Lung (tissue), 12 donors: ENCODE measurements around the gene MGAT4D. TPM values are rescaled to one million over a fixed set of nuclear protein-coding genes. Genes with fewer than 3 reads are reported as not detected.
A peak's percentile ranks its signal among the peaks of the same experiment; 100 is the strongest.

Source experiments
- ATAC-seq: fragments of 200-7000 bp; cut with Tn5 transposase; one replicate; pipeline ENCODE4 v1.9.1; 2020; ENCODE audit warnings: moderate number of reproducible peaks; ENCODE audit not compliant: insufficient read depth, low FRiP score
- DNase-seq, 3 donors: peaks; one replicate each; pipeline ENCODE4 v3.0.0-alpha.2; 2013 to 2017
- H3K27ac ChIP-seq, 2 donors: one replicate each; pipeline ENCODE4 v1.5.1; 2013; ENCODE audit warnings: mild to moderate bottlenecking in 2 of 2, moderate library complexity in 2 of 2, control low read depth in 1 of 2, inconsistent platforms in 1 of 2, low read depth in 1 of 2, low read length in 1 of 2
- H3K27me3 ChIP-seq, 3 donors: one replicate each; pipeline ENCODE4 v1.5.1; 2013; ENCODE audit warnings: low read length in 2 of 3; ENCODE audit not compliant: control insufficient read depth in 3 of 3, insufficient read depth in 3 of 3
- H3K36me3 ChIP-seq, 4 donors: one replicate each; pipeline ENCODE4 v1.5.1; 2013; ENCODE audit warnings: low read length in 4 of 4, mild to moderate bottlenecking in 1 of 4, moderate library complexity in 1 of 4; ENCODE audit not compliant: control insufficient read depth in 4 of 4, insufficient read depth in 4 of 4
- H3K4me1 ChIP-seq, 5 donors: one replicate each; pipeline ENCODE4 v1.5.1; 2013; ENCODE audit warnings: low read length in 5 of 5, mild to moderate bottlenecking in 2 of 5, moderate library complexity in 1 of 5; ENCODE audit not compliant: control insufficient read depth in 5 of 5, insufficient read depth in 5 of 5
- H3K4me3 ChIP-seq: one replicate; pipeline ENCODE4 v1.5.1; 2013; ENCODE audit warnings: mild to moderate bottlenecking, control low read depth, moderate library complexity
- H3K9ac ChIP-seq, 2 donors: one replicate each; pipeline ENCODE4 v1.5.1; 2013; ENCODE audit warnings: low read length in 2 of 2, control low read depth in 1 of 2; ENCODE audit not compliant: insufficient read depth in 1 of 2
- H3K9me3 ChIP-seq, 4 donors: one replicate each; pipeline ENCODE4 v1.5.1; 2013; ENCODE audit warnings: low read length in 3 of 4, mild to moderate bottlenecking in 1 of 4, moderate library complexity in 1 of 4; ENCODE audit not compliant: control insufficient read depth in 4 of 4, insufficient read depth in 3 of 4
- CTCF ChIP-seq: IDR thresholded peaks from 2 replicates; pipeline ENCODE4 v1.5.1; 2012; ENCODE audit warnings: mild to moderate bottlenecking; ENCODE audit errors: control extremely low read depth, extremely low read depth
- whole genome bisulfite sequencing, 2 donors: extraction: QIAGEN DNeasy Blood & Tissue Kit; methylation state at CpG; one replicate each; pipeline ENCODE4 v1.1.7; 2013; 5-methylcytosine and 5-hydroxymethylcytosine counted together
- polyA plus RNA-seq, 2 donors: library from polyadenylated mRNA; stranded (reverse); fragments of 200-250 nt; gene quantifications; one replicate each; pipeline ENCODE4 v1.2.1, GENCODE V29; 2013
- total RNA-seq, 2 donors: library from RNA; depleted of rRNA in 1 of 2; stranded (reverse); fragments of >200 nt in 1 of 2; gene quantifications; one replicate each; pipeline ENCODE4 v1.2.1, GENCODE V29; 2014 to 2021
- donor health status: control.
- donor health status: control.
- donor health status: Bipolar disorder and iron deficiency.
- donor health status: healthy.
- donor health status: DM: yes; HTN: yes; CAD: no.

Gene MGAT4D
- total and polyA plus RNA-seq, 4 donors = 0.12 to 1.1 TPM; not detected in 2

GRCh38 chr4:140466146-140466545, 31.9 kb downstream of the MGAT4D start:
- H3K27me3 ChIP-seq = peaks cover 0 to 6% (median 6%) of the 10 kb centered on the region in 3 donors
- ATAC-seq (no peak), DNase-seq (no peak)
- H3K9me3 ChIP-seq = no peaks in the 10 kb centered on the region
- H3K27ac ChIP-seq = no peak overlapping the region
- H3K9ac ChIP-seq = no peak overlapping the region
- H3K4me3 ChIP-seq = no peak overlapping the region
- 37 to 41% methylated on average over 1 of the region's 1 CpG for WGBS, 2 donors
- peaks cover 0 to 2% (median 0%) of the 10 kb centered on the region in 5 donors for H3K4me1 ChIP-seq
- H3K36me3 ChIP-seq = no peaks in the 10 kb centered on the region
- TF ChIP-seq CTCF = no peak

GRCh38 chr4:140463614-140464013, 34.5 kb downstream of the MGAT4D start:
- Histone ChIP-seq H3K9me3 (no peaks in the 10 kb centered on the region), H3K4me3 (no peak overlapping the region), H3K27ac (no peak overlapping the region), H3K4me1 (peaks cover 0 to 2% (median 0%) of the 10 kb centered on the region in 5 donors), H3K36me3 (no peaks in the 10 kb centered on the region), H3K27me3 (peaks cover 0 to 2% (median 0%) of the 10 kb centered on the region in 3 donors), H3K9ac (no peak overlapping the region)
- DNase-seq (no peak), ATAC-seq (no peak)
- no peak for TF ChIP-seq CTCF
- 64 to 89% methylated on average over 1 of the region's 1 CpG for WGBS, 2 donors

- 69 to 95% methylated on average over 3 of the region's 3 CpGs for WGBS, 2 donors
- no peak overlapping the region for H3K4me3 ChIP-seq
- peaks cover 0 to 2% (median 0%) of the 10 kb centered on the region in 5 donors for H3K4me1 ChIP-seq
- no peak for DNase-seq
- ATAC-seq = no peak
- no peak for TF ChIP-seq CTCF
- H3K9ac ChIP-seq = no peak overlapping the region
- H3K36me3 ChIP-seq = no peaks in the 10 kb centered on the region
- no peaks in the 10 kb centered on the region for H3K9me3 ChIP-seq
- H3K27me3 ChIP-seq = no peaks in the 10 kb centered on the region
- H3K27ac ChIP-seq = no peak overlapping the region
Observed at GRCh38 chr4:140463182-140463581, 34.9 kb downstream of the MGAT4D start.

- Histone ChIP-seq H3K9me3 (no peaks in the 10 kb centered on the region), H3K27ac (no peak overlapping the region), H3K9ac (no peak overlapping the region), H3K4me3 (no peak overlapping the region), H3K27me3 (peaks cover 0 to 1% (median 0%) of the 10 kb centered on the region in 3 donors), H3K36me3 (no peaks in the 10 kb centered on the region), H3K4me1 (peaks cover 0 to 6% (median 0%) of the 10 kb centered on the region in 5 donors)
- TF ChIP-seq CTCF = no peak
- 64 to 90% methylated on average over 3 of the region's 3 CpGs for WGBS, 2 donors
- peak in 1 of 3 donors; percentile 45 for DNase-seq
- ATAC-seq = no peak
Observed at GRCh38 chr4:140450352-140450751, 47.7 kb downstream of the MGAT4D start.
